H9 (cell line): ENCODE results near the gene NRG3. TPM values are rescaled to one million over a fixed set of nuclear protein-coding genes. Genes with fewer than 3 reads are reported as not detected.
A peak's percentile ranks its signal among the peaks of the same experiment; 100 is the strongest.

Experiments used
- DNase-seq: peaks from one replicate; pipeline ENCODE4 v3.0.0-alpha.2; 2017
- H2AFZ ChIP-seq: one replicate; pipeline ENCODE4 v1.6.1; 2013; ENCODE audit warnings: mild to moderate bottlenecking, low read length, control low read depth, moderate library complexity
- H2AK5ac ChIP-seq: 2 replicates; pipeline ENCODE4 v1.6.1; 2013; ENCODE audit warnings: low read length, control low read depth, mixed read lengths; ENCODE audit not compliant: insufficient read length
- H2BK120ac ChIP-seq: one replicate; pipeline ENCODE4 v1.6.1; 2013; ENCODE audit warnings: low read depth, mild to moderate bottlenecking, low read length, control low read depth, inconsistent platforms; ENCODE audit not compliant: poor library complexity, severe bottlenecking
- H2BK12ac ChIP-seq: 2 replicates; pipeline ENCODE4 v1.6.1; 2013; ENCODE audit warnings: low read length, control low read depth, mixed read lengths, low read depth; ENCODE audit not compliant: insufficient read length
- H2BK15ac ChIP-seq: 2 replicates; pipeline ENCODE4 v1.6.1; 2013; ENCODE audit warnings: low read depth, low read length, control low read depth
- H2BK20ac ChIP-seq: one replicate; pipeline ENCODE4 v1.6.1; 2013; ENCODE audit warnings: low read depth, mild to moderate bottlenecking, low read length, control low read depth, inconsistent platforms; ENCODE audit not compliant: poor library complexity, severe bottlenecking
- H2BK5ac ChIP-seq: 2 replicates; pipeline ENCODE4 v1.6.1; 2013; ENCODE audit warnings: low read length, control low read depth, mixed read lengths; ENCODE audit not compliant: insufficient read length
- H3K14ac ChIP-seq: 2 replicates; pipeline ENCODE4 v1.6.1; 2013; ENCODE audit warnings: low read length, control low read depth; ENCODE audit not compliant: insufficient read depth
- H3K18ac ChIP-seq: 2 replicates; pipeline ENCODE4 v1.6.1; 2013; ENCODE audit warnings: low read depth, mild to moderate bottlenecking, mixed read lengths, low read length, control low read depth; ENCODE audit not compliant: insufficient read length
- H3K23ac ChIP-seq: 2 replicates; pipeline ENCODE4 v1.6.1; 2013; ENCODE audit warnings: low read length, control low read depth, mixed read lengths, low read depth; ENCODE audit not compliant: insufficient read length
- H3K23me2 ChIP-seq: 2 replicates; pipeline ENCODE4 v1.6.1; 2013; ENCODE audit warnings: low read depth, mild to moderate bottlenecking, mixed read lengths, low read length, control low read depth; ENCODE audit not compliant: insufficient read length, poor library complexity, severe bottlenecking
- H3K27ac ChIP-seq: 2 replicates; pipeline ENCODE4 v1.5.1; 2013; ENCODE audit warnings: low read length, control low read depth, mixed read lengths, low read depth; ENCODE audit not compliant: insufficient read length
- H3K27me3 ChIP-seq: 2 replicates; pipeline ENCODE4 v1.6.1; 2013; ENCODE audit warnings: low read length, control low read depth, inconsistent platforms; ENCODE audit not compliant: insufficient read depth
- H3K4ac ChIP-seq: 2 replicates; pipeline ENCODE4 v1.6.1; 2013; ENCODE audit warnings: low read depth, mild to moderate bottlenecking, control low read depth, inconsistent platforms, low read length, moderate library complexity
- H3K4me1 ChIP-seq: 2 replicates; pipeline ENCODE4 v1.6.1; 2013; ENCODE audit warnings: low read length, control low read depth, inconsistent platforms; ENCODE audit not compliant: insufficient read depth
- H3K4me2 ChIP-seq: 2 replicates; pipeline ENCODE4 v1.6.1; 2013; ENCODE audit warnings: low read length, control low read depth, mixed read lengths; ENCODE audit not compliant: insufficient read length, insufficient read depth
- H3K56ac ChIP-seq: 2 replicates; pipeline ENCODE4 v1.6.1; 2013; ENCODE audit warnings: low read depth, mild to moderate bottlenecking, mixed read lengths, low read length, control low read depth; ENCODE audit not compliant: insufficient read length
- H3K79me1 ChIP-seq: 2 replicates; pipeline ENCODE4 v1.6.1; 2013; ENCODE audit warnings: low read depth, mild to moderate bottlenecking, moderate library complexity, low read length, control low read depth, inconsistent platforms; ENCODE audit not compliant: insufficient read depth, poor library complexity, severe bottlenecking
- H3K79me2 ChIP-seq: 2 replicates; pipeline ENCODE4 v1.6.1; 2013; ENCODE audit warnings: low read length, control low read depth, inconsistent platforms; ENCODE audit not compliant: insufficient read depth
- H3K9ac ChIP-seq: 2 replicates; pipeline ENCODE4 v1.6.1; 2013; ENCODE audit warnings: low read length, control low read depth, mixed read lengths; ENCODE audit not compliant: insufficient read length; ENCODE audit errors: extremely low read depth
- H3K9me3 ChIP-seq: one replicate; pipeline ENCODE4 v1.6.1; 2013; ENCODE audit warnings: low read depth, low read length, inconsistent platforms; ENCODE audit not compliant: control insufficient read depth
- H3T11ph ChIP-seq: one replicate; pipeline ENCODE4 v1.6.1; 2013; ENCODE audit warnings: mild to moderate bottlenecking, low read length, control low read depth, inconsistent platforms
- H4K20me1 ChIP-seq: one replicate; pipeline ENCODE4 v1.6.1; 2013; ENCODE audit not compliant: control insufficient read depth, insufficient read length, insufficient read depth
- H4K5ac ChIP-seq: 2 replicates; pipeline ENCODE4 v1.6.1; 2013; ENCODE audit warnings: low read depth, mild to moderate bottlenecking, mixed read lengths, low read length, control low read depth; ENCODE audit not compliant: insufficient read length
- H4K8ac ChIP-seq: replicated peaks from 2 replicates; pipeline ENCODE4 v1.6.1; 2013; ENCODE audit warnings: low read length, control low read depth, mixed read lengths, low read depth; ENCODE audit not compliant: insufficient read length
- H4K91ac ChIP-seq: 2 replicates; pipeline ENCODE4 v1.6.1; 2013; ENCODE audit warnings: low read depth, mild to moderate bottlenecking, moderate library complexity, mixed read lengths, low read length, control low read depth; ENCODE audit not compliant: insufficient read length
- H3K27ac Mint-ChIP-seq, 3 experiments: 2 replicates in 2 of 3; 3 replicates in 1 of 3; pipeline ENCODE4 v1.8.0; 2020 to 2021; ENCODE audit warnings: mixed read lengths in 3 of 3, mild to moderate bottlenecking in 1 of 3, moderate library complexity in 1 of 3
- H3K27me3 Mint-ChIP-seq: 2 replicates; pipeline ENCODE4 v1.8.0; 2021; ENCODE audit warnings: low read depth, mild to moderate bottlenecking, moderate library complexity, mixed read lengths
- H3K36me3 Mint-ChIP-seq, 3 experiments: 2 replicates in 2 of 3; 3 replicates in 1 of 3; pipeline ENCODE4 v1.8.0; 2020 to 2021; ENCODE audit warnings: low read depth in 3 of 3, mixed read lengths in 3 of 3; ENCODE audit not compliant: insufficient read depth in 1 of 3
- H3K4me1 Mint-ChIP-seq, 2 experiments: 2 replicates each; pipeline ENCODE4 v1.8.0; 2020; ENCODE audit warnings: mixed read lengths in 2 of 2
- H3K4me3 Mint-ChIP-seq, 2 experiments: 2 replicates in 1 of 2; 3 replicates in 1 of 2; pipeline ENCODE4 v1.8.0; 2020 to 2021; ENCODE audit warnings: mild to moderate bottlenecking in 2 of 2, mixed read lengths in 2 of 2, moderate library complexity in 1 of 2
- H3K9me3 Mint-ChIP-seq, 2 experiments: 2 replicates in 1 of 2; 3 replicates in 1 of 2; pipeline ENCODE4 v1.8.0; 2020; ENCODE audit warnings: mild to moderate bottlenecking in 2 of 2, mixed read lengths in 2 of 2, moderate library complexity in 1 of 2
- WGBS: extraction: QIAGEN DNeasy Blood & Tissue Kit; methylation state at CpG from one replicate; pipeline ENCODE4 v1.1.7; 2013; ENCODE audit warnings: missing lambda C conversion rate, low lambda C conversion rate, mixed read lengths; ENCODE audit not compliant: insufficient read length; ENCODE audit errors: extremely low coverage; 5-methylcytosine and 5-hydroxymethylcytosine counted together
- total RNA-seq: library from RNA; stranded (reverse); gene quantifications from 2 replicates; pipeline ENCODE4 v1.2.1, GENCODE V29; 2021
- TF ChIP-seq, protein P1 (sequence below): fragments of 200-600 bp; sonication (generic); conservative IDR thresholded peaks from 3 replicates; pipeline ENCODE4 v1.8.0; 2021; ENCODE audit warnings: antibody characterized with exemption, mild to moderate bottlenecking

Gene NRG3
- total RNA-seq, 1 experiment from 2014 or later = 1.6 TPM

DNA sequence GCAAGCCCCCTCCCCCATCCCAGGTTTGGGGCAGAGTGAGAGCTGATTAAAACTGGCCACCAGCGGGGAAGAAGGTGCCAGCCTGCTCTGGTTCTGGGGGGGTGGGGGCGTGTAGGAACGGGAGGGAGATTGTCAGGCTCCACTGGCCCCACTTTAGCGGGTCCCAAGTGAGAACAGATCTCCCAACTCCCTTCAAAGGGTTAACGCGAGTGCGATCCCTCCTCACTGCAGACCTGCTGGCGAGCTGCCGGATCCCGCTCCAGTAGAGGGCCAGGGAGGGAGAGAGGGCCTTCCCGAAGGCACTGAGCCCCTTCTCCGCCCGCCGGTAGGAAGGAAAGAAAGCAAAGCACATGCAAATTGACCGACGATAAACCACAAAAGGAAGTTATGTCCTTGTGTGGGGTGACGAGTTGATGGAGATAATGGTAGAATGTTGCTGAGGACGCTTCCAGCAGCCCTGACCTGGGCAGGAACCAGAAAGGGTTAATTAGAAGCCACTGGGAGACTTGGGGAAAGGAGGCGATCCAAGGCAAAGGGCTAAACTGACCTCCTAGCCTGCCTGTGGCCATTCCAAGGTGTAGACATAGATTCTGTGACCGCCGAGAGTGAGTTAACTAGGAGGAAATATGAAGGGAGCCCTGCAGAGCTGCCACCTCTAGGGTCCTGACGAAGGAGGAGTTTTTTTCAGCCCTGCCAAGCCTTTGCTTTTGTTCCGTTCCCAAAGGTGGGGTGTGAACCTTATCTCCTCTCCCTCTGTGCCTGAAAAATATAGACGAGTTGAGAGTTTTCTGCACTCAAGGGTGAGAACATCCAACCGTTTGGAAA lies 1.5 kb downstream of the NRG3 start:
- H2BK20ac ChIP-seq = no peak overlapping the region
- H3K9ac ChIP-seq = no peak overlapping the region
- no peak overlapping the region for H3K4ac ChIP-seq
- peaks cover 1% of the 10 kb centered on the region; the same call in 1 of the 2 replicates for H3K4me1 ChIP-seq
- H3K9me3 ChIP-seq = no peaks in the 10 kb centered on the region
- H3K9me3 Mint-ChIP-seq = peaks cover 0 to 3% of the 10 kb centered on the region in 2 experiments; a peak in 4 of 5 replicates
- TF ChIP-seq, protein P1, sequence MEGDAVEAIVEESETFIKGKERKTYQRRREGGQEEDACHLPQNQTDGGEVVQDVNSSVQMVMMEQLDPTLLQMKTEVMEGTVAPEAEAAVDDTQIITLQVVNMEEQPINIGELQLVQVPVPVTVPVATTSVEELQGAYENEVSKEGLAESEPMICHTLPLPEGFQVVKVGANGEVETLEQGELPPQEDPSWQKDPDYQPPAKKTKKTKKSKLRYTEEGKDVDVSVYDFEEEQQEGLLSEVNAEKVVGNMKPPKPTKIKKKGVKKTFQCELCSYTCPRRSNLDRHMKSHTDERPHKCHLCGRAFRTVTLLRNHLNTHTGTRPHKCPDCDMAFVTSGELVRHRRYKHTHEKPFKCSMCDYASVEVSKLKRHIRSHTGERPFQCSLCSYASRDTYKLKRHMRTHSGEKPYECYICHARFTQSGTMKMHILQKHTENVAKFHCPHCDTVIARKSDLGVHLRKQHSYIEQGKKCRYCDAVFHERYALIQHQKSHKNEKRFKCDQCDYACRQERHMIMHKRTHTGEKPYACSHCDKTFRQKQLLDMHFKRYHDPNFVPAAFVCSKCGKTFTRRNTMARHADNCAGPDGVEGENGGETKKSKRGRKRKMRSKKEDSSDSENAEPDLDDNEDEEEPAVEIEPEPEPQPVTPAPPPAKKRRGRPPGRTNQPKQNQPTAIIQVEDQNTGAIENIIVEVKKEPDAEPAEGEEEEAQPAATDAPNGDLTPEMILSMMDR = peak; percentile 17; the same call in 1 of the 3 replicates
- H3K27ac Mint-ChIP-seq = peak overlapping the region in 1 of 3 experiments; percentile 92; a peak in 3 of 7 replicates
- no peak overlapping the region for H2AK5ac ChIP-seq
- DNase-seq = peak; percentile 75
- no peaks in the 10 kb centered on the region for H3K79me2 ChIP-seq
- no peak overlapping the region for H4K8ac ChIP-seq
- H2BK120ac ChIP-seq = no peak overlapping the region
- H3T11ph ChIP-seq = no peak overlapping the region
- H3K79me1 ChIP-seq = no peaks in the 10 kb centered on the region
- no peak overlapping the region for H3K14ac ChIP-seq
- peaks cover 29 to 50% of the 10 kb centered on the region in 2 experiments for H3K4me1 Mint-ChIP-seq
- WGBS = no CpG with 5 or more reads among the region's 25 CpGs
- no peak overlapping the region for H3K56ac ChIP-seq
- H2BK12ac ChIP-seq = no peak overlapping the region
- H3K23ac ChIP-seq = no peak overlapping the region
- no peak overlapping the region for H3K18ac ChIP-seq
- peaks cover 11% of the 10 kb centered on the region for H3K27me3 ChIP-seq
- no peak overlapping the region for H4K5ac ChIP-seq
- H3K27ac ChIP-seq = no peak overlapping the region
- H2AFZ ChIP-seq = peak overlapping the region; percentile 5
- peaks cover 23% of the 10 kb centered on the region for H3K23me2 ChIP-seq
- H3K27me3 Mint-ChIP-seq = peaks cover 65% of the 10 kb centered on the region
- H3K4me3 Mint-ChIP-seq = peak overlapping the region; percentile 74 to 94
- no peak overlapping the region for H2BK5ac ChIP-seq
- H3K4me2 ChIP-seq = peak overlapping the region; percentile 77
- no peaks in the 10 kb centered on the region for H4K20me1 ChIP-seq
- no peak overlapping the region for H2BK15ac ChIP-seq
- no peak overlapping the region for H4K91ac ChIP-seq
- peaks cover 0 to 2% (median 0%) of the 10 kb centered on the region in 3 experiments; a peak in 2 of 7 replicates for H3K36me3 Mint-ChIP-seq
